Measurements from ENCODE around the gene FAAH.
"Not testable (repeated sequence)": the region's sequence is repeated elsewhere in the genome, so short reads cannot be mapped to it uniquely, and the experiment has no call there.

The FAAH gene

DNA sequence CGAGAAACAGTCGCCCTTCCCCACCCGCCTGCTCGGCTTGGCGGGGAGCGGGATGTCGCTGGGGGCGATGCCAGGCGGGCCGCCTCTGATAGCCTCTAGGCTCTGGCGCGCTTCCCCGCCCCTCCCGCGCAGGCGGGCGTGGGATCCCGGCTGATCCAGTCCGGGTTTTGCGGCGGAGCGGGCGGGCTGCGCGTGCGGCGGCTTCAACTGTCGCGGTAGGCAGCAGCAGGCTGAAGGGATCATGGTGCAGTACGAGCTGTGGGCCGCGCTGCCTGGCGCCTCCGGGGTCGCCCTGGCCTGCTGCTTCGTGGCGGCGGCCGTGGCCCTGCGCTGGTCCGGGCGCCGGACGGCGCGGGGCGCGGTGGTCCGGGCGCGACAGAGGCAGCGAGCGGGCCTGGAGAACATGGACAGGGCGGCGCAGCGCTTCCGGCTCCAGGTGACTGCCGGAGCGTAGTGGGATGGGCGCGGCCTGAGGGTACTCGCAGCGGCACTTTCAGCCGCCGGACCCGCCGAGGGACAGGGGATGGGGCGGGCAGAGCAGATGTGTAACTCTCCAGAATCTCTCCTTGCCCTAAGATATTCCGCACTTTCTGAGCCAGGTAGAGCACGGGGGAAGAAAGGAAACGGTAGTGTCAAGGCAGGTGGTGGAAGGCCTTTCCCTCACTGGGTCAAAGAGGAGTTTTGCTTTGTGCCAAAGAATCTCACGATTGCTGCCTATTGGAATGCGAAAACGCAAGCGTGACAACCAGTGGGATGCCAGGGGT, at the start of gene FAAH:
Gene FAAH (plus strand): TSS at position 210 of the 764 bp plus-strand sequence. CDS start 32 bp downstream, at position 242.
- DNase-seq, result no peak

DNA sequence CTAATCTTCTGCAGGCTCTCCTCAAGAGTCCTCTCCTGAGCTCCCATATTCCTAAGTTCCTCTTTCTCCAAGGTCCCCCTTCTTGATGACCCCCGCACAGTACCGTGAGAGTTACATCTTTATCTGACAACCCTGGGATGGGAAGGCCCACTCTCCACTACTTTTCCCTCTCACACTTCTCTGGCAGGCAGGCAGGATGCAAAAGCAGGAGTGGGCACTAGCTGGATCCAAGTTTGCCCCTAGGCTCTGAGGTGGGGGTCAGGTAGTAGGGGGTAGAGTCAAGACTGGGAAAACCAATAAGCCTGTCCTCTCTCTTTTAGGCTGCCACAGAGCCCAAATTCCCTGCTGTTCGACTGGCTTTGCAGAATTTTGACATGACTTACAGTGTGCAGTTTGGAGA, 49.6 kb upstream of the FAAH start:
- DNase-seq, result no peak

DNA sequence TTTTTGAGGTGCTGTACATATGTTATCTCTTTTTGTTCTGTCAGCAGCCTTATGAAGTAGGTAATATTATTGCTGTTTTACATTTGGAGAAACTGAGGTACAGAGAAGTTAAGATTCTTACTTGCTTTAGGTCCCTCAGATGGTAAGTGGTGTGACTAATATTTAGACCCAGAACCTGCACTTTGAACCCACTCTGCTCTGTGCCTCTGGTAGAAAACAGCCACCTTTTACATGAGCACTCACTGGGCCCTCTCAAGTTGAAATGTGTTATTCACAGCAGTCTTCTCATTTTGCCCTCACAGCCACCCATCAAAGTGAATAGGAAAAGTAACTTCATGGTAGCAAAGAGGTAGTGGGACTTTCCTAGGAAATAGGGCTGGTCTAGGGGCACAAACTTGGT, 48.8 kb upstream of the FAAH start:
- DNase-seq, result no peak

DNA sequence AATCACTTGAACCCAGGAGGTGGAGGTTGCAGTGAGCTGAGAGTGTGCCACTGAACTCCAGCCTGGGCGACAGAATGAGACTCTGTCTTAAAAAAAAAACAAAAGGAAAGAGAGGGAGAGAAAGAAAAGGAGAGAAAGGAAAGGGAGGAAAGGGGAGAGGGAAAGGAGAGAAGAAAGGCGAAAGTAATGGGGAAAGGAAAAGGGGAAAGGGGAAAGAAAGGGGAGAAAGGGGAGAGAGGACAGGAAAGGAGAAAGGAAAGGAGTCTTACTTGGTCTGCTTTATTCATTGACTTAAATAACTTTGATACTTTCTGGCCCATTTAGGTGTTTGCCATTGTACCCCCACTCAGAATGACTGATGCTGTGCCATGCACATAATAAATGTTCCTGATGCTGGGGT, 41.8 kb upstream of the FAAH start:
- no peak for DNase-seq

DNA sequence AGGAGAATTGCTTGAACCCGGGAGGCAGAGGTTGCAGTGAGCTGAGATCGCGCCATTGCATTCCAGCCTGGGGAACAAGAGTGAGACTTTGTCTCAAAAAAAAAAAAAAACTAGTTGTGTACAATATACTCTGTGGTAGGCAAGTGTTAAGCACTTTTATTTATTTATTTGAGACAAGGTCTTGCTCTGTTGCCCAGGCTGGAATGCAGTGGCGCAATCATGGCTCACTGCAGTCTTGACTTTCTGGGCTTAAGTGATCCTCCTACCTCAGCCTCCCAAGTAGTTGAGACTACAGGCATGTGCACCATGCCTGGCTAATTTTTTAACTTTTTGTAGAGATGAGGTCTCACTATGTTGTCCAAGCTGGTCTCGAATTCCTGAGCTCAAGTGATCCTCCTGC, 38.2 kb upstream of the FAAH start:
- not testable (repeated sequence) for DNase-seq

DNA sequence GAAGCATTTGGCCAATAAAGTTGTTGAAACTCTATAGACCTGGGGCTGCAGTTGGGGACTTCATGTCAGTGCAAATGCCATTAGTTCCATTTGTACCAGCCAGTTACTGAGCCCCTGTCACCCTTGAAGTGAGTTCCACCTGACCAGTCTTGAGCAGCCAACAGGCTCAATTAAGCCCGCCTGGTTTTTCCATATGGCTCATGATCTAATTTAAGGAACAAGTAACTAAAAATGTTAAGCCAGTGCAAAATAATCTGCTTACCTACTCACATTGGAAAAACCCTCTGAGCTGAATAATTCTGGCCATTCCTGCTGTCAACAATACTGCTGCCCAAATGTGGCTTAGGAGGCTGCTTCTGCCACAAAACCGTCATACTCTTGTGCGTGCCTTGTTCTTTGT, 32.0 kb upstream of the FAAH start:
- DNase-seq, result no peak

DNA sequence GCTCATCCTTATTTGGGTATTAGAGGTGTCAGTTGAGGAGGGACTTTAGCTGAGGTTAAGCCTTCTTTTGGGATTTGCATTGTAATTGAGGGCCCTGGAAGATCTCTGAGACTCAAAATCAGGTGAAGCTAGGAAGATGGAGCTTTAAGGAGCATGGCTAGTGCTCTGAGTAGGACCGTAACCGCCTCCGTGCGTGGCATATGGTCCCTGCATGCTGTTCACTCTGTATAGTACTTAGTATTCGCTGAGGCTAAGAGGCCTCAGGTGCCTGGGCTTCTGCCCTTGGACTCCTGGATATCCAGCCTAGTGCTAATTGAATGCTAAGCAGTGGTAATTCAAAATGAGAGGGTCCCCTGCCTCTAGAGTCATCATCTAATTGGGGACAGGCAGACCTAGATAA, 31.0 kb upstream of the FAAH start:
- DNase-seq, result no peak

DNA sequence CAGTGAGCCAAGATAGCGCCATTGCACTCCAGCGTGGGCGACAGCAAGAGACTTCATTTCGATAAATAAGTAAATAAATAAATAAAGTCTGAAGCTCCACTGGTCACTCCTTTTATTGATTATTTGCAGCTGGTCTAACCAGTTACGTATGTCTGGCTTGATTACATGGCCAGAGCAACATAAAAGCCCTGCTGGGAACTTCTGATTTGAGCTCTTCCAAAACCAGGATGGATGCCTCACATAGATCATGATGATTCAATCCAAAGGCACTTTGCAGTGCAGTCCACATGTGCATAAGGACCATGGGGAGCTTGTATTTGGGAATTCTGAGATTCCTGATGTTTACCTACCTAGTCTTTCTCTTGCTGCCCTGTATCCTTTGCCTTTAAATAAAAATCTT, 29.5 kb upstream of the FAAH start:
- no peak for DNase-seq

DNA sequence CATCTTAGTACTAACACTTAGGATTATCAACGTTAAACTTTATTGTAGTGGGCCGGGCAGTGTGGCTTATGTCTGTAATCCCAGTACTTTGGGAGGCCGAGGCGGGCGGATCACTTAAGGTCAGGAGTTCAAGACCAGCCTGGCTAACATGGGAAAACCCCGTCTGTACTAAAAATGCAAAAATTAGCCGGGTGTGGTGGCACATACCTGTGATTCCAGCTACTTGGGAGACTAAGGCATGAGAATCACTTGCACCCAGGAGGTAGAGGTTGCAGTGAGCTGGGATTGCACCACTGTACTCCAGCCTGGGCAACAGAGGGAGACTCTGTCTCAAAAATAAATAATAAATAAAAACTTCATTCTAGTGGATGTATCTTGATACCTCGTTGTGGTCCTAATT, 28.3 kb upstream of the FAAH start:
- DNase-seq, result not testable (repeated sequence)

DNA sequence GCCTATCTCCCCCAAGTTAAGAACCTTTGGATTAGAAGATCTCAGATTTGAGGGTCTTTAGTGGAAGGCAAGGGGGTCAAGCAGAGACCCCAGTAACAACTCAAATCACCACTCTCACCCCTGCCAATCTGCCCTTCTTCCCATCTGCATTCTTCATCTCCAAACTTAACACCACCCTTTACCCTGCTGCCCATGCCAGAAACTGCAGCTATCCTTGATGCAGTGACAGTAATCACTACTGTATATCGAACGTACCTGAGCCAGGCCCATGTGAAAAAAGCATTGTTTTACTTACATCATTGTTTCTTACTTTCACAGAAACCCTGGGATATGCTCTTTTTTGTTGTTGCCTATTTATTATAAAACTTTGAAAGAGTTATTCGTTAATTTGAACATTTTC, 27.0 kb upstream of the FAAH start:
- DNase-seq, result no peak

DNA sequence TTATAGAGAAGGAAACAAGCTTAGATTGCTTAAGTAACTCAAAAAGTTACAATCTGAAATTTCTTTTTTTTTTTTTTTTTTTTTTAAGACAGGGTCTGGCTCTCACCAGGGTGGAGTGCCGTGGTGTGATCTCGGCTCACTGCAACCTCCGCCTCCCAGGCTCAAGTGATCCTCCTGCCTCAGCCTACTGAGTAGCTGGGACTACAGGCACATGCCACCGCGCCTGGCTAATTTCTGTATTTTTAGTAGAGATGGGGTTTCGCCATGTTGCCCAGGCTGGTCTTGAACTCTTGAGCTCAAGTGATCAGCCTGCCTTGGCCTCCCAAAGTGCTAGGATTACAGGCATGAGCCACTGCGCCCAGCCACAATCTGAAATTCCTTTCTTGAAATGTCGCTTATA, 26.4 kb upstream of the FAAH start:
- not testable (repeated sequence) for DNase-seq

DNA sequence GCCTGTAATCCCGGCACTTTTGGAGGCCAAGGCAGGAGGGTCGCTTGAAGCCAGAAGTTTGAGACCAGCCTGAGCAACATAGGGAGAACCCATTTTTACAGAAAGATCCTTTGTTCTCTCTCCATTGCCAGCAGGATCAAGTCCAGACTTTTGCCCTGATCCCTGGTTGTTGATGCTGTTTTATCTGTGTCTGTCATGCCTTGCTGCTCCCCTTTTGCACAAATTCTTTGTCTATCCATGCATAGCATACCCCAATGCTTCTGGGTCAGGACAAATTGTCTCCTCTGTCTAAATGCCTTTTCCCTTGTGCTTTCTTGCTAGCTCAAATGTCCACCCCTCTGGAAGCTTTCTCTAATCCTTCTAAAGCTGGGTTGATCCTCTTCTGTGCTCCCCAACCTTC, 25.3 kb upstream of the FAAH start:
- DNase-seq, result no peak

DNA sequence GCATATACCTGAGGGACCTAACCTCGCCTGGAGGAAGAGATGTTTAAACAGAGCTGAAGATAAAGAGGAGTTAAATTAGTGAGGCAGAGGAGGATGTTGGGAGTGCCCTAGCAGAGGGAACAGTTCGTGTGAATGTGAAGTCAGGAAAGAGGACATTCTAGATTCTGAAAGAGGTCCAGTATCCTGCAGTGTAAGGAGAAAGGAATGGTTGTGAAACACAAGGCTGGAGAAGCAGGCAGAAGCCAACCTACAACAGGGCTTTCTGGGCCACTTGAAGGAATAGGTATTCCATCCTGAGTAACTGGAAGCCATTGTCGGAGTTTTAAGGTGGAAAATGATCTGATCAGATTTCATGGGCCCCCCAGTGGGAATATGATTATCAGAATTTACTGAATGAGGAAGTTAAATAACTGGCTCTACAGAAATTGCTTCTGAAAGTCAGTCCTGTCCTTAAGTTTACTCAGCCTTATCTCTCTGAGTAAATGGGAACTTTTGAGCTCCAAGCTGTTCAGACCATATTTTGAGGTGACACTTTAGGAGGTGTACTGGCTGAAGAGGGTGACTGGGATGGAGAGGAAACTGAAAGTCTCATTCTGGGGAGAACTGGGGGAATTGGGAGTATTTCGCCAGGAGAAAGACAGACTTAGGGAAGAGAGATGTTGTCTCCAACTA, 24.4 kb upstream of the FAAH start:
- DNase-seq, result no peak

DNA sequence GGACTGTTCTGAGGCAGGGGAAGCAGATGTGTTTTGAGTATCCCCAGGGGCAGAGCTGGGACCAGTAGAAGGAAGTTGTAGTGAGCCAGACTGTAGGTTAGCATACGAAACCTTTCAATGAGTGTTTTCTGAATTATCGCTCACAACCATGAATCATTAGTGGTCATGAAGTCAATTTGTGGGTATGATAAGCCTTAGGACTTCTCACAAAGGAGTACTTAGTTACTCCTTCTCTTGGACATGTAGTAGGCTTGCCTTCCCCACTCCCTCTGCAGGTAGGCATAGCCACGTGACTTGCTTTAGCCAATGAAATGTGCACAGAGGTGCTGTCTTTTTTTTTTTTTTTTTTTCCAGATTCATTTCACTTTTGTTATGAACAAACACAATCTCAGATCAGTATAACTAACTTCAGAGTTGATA, 23.9 kb upstream of the FAAH start:
- DNase-seq, result no peak

DNA sequence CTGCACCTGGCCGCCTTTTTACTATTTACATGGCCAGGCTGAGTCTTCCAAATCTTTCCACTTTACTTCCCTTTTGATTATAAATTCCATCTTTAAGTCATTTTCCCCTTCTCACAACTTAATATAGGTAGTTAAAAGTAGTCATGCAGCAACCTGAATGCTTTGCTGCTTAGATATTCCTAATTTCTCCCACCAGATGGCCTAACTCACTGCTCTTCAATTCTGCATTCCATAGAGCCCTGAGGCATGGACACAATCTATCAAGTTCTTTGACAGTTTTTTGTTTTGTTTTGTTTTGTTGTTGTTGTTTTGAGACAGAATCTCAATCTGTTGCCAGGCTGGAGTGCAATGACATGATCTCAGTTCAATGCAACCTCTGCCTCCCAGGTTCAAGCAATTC, 21.7 kb upstream of the FAAH start:
- DNase-seq, result no peak

DNA sequence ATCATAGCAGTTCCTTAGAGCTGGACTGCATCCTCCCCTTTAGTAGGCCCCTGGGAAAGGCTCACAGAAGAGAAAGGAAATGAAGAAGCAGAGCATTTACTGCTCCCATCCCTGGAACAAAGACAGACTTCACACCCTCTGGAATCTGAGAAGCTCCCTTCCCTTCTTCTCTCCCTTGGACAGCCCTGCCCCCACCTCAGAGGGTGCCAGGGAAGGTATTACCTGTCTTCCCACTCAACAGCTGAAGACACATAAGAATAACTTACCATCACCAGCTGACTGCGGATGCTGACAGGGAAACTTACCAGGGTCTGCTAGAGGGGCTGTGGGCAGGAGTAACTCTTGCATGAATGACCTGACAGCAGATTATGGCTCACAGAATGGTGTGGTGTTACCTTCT, 14.1 kb upstream of the FAAH start:
- no peak for DNase-seq

DNA sequence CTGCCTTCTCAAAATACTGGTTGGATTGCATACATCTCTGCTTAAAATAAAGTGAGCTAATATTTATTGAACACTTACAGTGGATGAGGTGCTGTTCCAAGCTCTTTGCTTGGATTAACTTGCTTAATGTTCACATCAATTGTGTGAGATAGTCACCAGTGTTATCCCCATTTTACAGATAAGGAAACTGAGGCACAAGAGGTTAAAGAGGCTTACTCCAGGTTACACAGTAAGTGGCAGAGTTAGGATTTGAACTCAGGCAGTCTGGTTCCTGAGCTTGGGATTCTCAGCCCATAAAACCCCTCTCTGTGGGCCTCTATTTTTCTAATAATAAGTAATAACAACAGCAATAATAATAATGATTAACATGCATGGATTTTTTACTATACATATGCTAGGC, 13.6 kb upstream of the FAAH start:
- DNase-seq, result no peak

DNA sequence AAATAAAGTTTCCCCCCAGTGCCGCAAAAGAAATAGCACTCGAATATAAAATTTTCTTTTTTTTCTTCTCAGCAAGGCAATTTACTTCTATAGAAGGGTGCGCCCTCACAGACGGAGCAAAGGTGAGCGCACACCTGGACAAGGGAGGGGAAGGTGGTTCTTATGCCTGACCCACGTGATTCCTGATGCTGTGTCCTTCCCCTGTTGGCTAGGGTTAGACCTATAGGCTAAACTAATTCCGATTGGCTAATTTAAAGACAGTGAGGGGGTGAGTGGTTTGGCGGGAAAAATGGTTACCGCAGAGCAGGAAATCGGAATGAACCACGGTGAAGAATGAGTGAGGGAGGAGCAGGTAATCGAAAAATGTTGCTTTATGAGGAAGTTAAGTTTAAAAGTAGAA, 607 bp upstream of the FAAH start:
- no peak for DNase-seq

DNA sequence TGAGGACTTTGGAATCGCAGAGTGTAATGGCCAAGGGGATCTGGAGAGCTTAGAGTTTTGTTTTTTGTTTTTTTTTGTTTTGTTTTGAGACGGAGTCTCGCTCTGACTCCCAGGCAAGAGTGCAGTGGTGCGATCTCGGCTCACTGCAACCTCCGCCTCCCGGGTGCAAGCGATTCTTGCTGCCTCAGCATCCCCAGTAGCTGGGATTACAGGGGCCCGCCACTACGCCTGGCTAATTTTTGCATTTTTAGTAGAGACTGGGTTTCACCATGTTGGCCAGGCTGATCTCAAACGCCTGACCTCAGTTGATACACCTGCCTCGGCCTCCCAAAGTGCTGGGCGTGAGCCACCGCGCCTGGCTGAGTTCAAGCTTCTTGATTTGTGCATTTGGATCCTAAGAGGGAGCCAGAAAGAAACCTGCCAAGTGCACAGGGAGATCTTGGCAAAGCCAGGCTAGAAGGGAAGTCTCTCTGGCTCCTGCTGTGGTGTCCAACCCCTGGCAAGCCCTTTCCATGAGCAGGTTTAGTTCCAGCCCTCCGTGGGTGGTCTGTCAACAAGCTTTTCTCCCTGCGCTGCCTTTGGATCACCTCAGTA, 852 bp downstream of the FAAH start:
- DNase-seq, result no peak

DNA sequence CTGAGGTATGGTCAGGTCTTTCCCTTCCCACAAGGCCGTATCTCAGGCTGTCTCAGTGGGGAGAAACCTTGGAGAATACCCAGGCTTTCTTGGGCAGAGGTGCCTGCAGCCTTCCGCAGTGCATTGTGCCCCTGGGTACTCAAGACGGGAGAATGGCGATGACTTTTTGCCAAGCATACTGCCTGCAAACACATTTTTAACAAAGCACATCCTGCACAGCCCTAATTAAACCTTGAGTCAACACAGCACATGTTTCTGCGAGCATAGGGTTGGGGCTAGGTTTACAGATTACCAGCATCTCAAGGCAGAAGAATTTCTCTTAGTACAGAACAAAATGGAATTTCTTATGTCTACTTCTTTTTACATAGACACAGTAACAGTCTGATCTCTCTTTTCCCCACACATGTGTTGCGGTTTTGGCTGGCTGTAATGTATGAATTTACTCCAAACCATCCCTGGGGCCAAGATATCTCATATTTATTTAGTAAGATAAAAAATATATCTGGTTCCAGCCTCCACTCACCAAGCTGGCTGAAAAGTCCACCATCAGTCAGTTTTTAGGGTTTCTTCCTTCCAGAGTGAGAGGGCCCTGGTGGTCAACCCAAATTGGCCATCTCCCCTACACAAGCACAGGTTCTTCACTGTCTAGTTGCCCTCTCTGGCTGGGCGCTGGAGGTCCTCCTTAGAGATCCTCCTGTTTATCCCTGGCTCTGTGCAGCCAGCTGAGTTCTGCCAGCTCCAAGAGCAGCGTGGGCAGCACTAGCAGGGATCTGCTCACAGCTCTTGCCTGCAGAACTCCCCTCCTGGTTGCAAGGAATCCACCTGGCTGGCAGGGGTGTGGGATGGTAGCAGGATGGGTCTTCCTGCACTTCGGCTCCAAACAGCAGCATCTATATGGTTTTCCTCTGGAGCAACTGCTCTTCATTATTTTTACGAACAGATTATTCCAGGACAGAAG, 2.6 kb downstream of the FAAH start:
- no peak for DNase-seq

DNA sequence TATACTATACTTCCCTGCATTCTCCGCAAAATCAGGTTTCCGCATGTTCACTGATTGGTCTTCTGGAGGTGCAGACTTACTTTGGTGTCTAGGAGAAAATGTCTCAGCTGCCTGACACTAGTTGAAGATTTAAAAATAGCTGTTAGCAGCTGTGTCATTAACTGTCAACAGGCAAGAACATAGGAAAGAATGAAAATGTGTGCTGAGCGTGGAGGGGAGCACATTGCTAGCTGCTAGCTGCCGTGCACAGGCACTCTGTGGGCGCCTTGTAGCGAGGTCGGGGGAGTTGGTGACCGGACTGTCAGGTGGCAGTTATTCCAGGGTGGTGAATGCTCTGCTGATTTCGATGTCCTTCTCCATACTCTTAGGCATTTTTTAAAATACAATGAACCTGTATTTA, 5.2 kb downstream of the FAAH start:
- no peak for DNase-seq

DNA sequence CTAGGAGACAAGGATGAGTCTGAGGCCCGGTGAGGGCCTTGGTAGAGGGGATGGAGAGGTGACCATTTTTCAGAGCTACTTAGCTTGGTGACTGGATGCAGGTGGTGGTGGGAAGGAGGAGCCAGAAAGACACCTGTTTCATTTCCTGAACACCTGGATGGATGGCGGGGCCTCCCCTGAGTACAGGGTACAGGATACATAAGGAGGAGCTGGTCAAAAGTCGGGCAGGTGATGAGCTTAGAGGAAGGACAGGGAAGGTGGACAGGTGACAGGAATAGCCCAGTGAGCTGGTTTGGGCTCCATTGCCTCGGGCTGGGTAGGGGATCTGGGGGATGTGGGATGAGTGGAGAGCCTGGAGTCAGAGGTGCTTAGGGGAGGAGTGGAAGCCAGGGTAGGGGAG, 6.3 kb downstream of the FAAH start:
- no peak for DNase-seq
